Measurements from ENCODE around the gene SLC13A1.

DNA sequence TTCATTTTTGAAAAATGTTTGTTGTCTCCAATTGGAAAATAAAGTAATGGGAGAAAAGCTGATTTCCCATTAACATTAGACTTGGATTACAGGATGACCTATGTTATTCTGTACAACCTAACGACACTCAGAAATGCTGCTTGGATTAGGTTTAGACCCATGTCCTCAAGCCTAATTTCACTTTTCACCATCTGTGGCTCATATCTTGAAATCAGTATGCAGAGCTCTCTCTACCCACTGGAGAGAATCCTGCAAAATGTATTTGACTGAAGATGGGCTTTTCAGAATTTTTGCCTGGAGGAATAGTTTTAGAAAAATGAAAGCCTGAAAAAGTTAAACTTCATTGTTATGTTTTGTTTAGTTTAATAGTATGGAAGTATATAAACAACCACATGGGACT is 63.8 kb downstream of the SLC13A1 start:
- TF ChIP-seq, protein P1, sequence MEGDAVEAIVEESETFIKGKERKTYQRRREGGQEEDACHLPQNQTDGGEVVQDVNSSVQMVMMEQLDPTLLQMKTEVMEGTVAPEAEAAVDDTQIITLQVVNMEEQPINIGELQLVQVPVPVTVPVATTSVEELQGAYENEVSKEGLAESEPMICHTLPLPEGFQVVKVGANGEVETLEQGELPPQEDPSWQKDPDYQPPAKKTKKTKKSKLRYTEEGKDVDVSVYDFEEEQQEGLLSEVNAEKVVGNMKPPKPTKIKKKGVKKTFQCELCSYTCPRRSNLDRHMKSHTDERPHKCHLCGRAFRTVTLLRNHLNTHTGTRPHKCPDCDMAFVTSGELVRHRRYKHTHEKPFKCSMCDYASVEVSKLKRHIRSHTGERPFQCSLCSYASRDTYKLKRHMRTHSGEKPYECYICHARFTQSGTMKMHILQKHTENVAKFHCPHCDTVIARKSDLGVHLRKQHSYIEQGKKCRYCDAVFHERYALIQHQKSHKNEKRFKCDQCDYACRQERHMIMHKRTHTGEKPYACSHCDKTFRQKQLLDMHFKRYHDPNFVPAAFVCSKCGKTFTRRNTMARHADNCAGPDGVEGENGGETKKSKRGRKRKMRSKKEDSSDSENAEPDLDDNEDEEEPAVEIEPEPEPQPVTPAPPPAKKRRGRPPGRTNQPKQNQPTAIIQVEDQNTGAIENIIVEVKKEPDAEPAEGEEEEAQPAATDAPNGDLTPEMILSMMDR (conservative IDR thresholded peaks at IDR 0.05; ENCODE audit: low read depth in 2 of 2) = no peak
- TF ChIP-seq EZH2 (IDR thresholded peaks at IDR 0.05; ENCODE audit: low read depth, unreplicated experiment) (no peak), CREB1 (CRISPR knock-in tag; IDR thresholded peaks at IDR 0.05; ENCODE audit: low read depth) (no peak), JUNB (IDR thresholded peaks at IDR 0.05; ENCODE audit: unreplicated experiment) (no peak), POLR2AphosphoS5 (IDR thresholded peaks at IDR 0.05; ENCODE audit: low read depth) (no peak), EZH2phosphoT487 (IDR thresholded peaks at IDR 0.05; ENCODE audit: unreplicated experiment) (no peak)
- TF ChIP-seq, protein P2, sequence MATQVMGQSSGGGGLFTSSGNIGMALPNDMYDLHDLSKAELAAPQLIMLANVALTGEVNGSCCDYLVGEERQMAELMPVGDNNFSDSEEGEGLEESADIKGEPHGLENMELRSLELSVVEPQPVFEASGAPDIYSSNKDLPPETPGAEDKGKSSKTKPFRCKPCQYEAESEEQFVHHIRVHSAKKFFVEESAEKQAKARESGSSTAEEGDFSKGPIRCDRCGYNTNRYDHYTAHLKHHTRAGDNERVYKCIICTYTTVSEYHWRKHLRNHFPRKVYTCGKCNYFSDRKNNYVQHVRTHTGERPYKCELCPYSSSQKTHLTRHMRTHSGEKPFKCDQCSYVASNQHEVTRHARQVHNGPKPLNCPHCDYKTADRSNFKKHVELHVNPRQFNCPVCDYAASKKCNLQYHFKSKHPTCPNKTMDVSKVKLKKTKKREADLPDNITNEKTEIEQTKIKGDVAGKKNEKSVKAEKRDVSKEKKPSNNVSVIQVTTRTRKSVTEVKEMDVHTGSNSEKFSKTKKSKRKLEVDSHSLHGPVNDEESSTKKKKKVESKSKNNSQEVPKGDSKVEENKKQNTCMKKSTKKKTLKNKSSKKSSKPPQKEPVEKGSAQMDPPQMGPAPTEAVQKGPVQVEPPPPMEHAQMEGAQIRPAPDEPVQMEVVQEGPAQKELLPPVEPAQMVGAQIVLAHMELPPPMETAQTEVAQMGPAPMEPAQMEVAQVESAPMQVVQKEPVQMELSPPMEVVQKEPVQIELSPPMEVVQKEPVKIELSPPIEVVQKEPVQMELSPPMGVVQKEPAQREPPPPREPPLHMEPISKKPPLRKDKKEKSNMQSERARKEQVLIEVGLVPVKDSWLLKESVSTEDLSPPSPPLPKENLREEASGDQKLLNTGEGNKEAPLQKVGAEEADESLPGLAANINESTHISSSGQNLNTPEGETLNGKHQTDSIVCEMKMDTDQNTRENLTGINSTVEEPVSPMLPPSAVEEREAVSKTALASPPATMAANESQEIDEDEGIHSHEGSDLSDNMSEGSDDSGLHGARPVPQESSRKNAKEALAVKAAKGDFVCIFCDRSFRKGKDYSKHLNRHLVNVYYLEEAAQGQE (IDR thresholded peaks at IDR 0.05; ENCODE audit: unreplicated experiment) = no peak

All from GM23338 (cell line).